Heart right ventricle (tissue), 16 donors: ENCODE results near the gene SPRED3. TPM values are rescaled to one million over a fixed set of nuclear protein-coding genes. Genes with fewer than 3 reads are reported as not detected.
"Not testable (repeated sequence)": the region's sequence is repeated elsewhere in the genome, so short reads cannot be mapped to it uniquely, and the experiment has no call there.

Experiments
- ATAC-seq, 8 donors: fragments of 200-7000 bp; cut with Tn5 transposase; one replicate each; pipeline ENCODE4 v1.9.1; 2020; ENCODE audit warnings: mild to moderate bottlenecking in 8 of 8, moderate library complexity in 8 of 8, moderate number of reproducible peaks in 1 of 8
- DNase-seq, 2 donors: peaks; one replicate each; pipeline ENCODE4 v3.0.0-alpha.2; 2020
- H3K27ac ChIP-seq, 10 donors: fragments of 200-600 bp; sonication (generic) in 2 of 10; one replicate each; pipeline versions ENCODE4 v1.5.0 to v1.8.0; 2020 to 2022; ENCODE audit warnings: mild to moderate bottlenecking in 3 of 10
- H3K27me3 ChIP-seq, 7 donors: fragments of 200-600 bp; one replicate each; pipeline ENCODE4 v1.8.0; 2021 to 2022; ENCODE audit warnings: mild to moderate bottlenecking in 2 of 7
- H3K36me3 ChIP-seq, 9 donors: fragments of 200-600 bp; sonication (generic) in 1 of 9; one replicate each; pipeline versions ENCODE4 v1.5.0 to v1.8.0; 2020 to 2022; ENCODE audit warnings: mild to moderate bottlenecking in 2 of 9
- H3K4me1 ChIP-seq, 9 donors: fragments of 200-600 bp; sonication (generic) in 1 of 9; one replicate each; pipeline versions ENCODE4 v1.5.0 to v1.8.0; 2020 to 2022; ENCODE audit warnings: mild to moderate bottlenecking in 4 of 9
- H3K4me3 ChIP-seq, 10 donors: fragments of 200-600 bp; sonication (generic) in 2 of 10; one replicate each; pipeline versions ENCODE4 v1.5.0 to v1.8.0; 2020 to 2022; ENCODE audit warnings: mild to moderate bottlenecking in 7 of 10, moderate library complexity in 2 of 10
- H3K9me3 ChIP-seq, 11 donors: fragments of 200-600 bp in 10 of 11; sonication (generic) in 2 of 11; one replicate each; pipeline versions ENCODE4 v1.5.0 to v1.8.0; 2013 to 2022; ENCODE audit warnings: mild to moderate bottlenecking in 2 of 11, control low read depth in 1 of 11, moderate library complexity in 1 of 11
- WGBS, 2 donors: extraction: QIAGEN DNeasy Blood & Tissue Kit; methylation state at CpG; one replicate each; pipeline ENCODE4 v1.1.7; 2013; ENCODE audit warnings: inconsistent platforms in 1 of 2; 5-methylcytosine and 5-hydroxymethylcytosine counted together
- intact Hi-C, 10 donors: fragments of 100-400 bp; cut with DNase I; formaldehyde crosslinking; loops; one replicate each; pipeline versions ENCODE4 v1.11.1 to v1.14.2; 2022
- polyA plus RNA-seq, 2 donors: library from polyadenylated mRNA; stranded (reverse); fragments of 200-250 nt; gene quantifications; one replicate each; pipeline ENCODE4 v1.2.3, GENCODE V29; 2013
- total RNA-seq, 10 donors: library from RNA; stranded (reverse); fragmentation: NEBNext Ultra II Directional in 3 of 10; extraction: Animal tissue kit (Norgen Biotek cat#: 25700) in 3 of 10; gene quantifications; one replicate each; pipeline versions ENCODE4 v1.2.1 to v1.2.4, GENCODE V29; 2021 to 2023
- TF ChIP-seq, protein P1 (sequence below), 9 donors: fragments of 200-600 bp; sonication (generic) in 2 of 9; IDR thresholded peaks; one replicate each; pipeline versions ENCODE4 v1.5.0 to v1.8.0; 2021 to 2022; ENCODE audit warnings: antibody characterized with exemption in 9 of 9, mild to moderate bottlenecking in 5 of 9, moderate library complexity in 1 of 9
- donor health status: Arrhythmogenic right ventricular cardiomyopathy.
- donor health status: ischemic (EF 13 %, LVEDD 7.1; RV severe dilation, severe dysfunction).
- donor health status: healthy with polysubstance abuse.
- donor health status: DM: no; HTN: yes; CAD: no.
- donor health status: DM: no; HTN: no; CAD: no.
- donor health status: ischemic (EF 25% LVEDD 6.9; RV normal size, moderate dysfunction).
- donor health status: ischemic (EF 25% LVEDD 5.7; RV mildly dilated, moderate dysfunction).
- donor health status: healthy.
- donor health status: DM: yes; HTN: yes; CAD: no.
- donor health status: Ischemic cardiomyopathy.
- donor health status: ischemic (EF 35%, LVEDD 5.7; RV mildly dilated, moderate dysfunction).
- donor health status: nonischemic (EF 11% LVEDD 7.7; RV severe dilation, severe dysfunction).
- donor health status: DM: yes; HTN: yes; CAD: no.
- donor health status: PGD.
- donor health status: ischemic (EF 29% LVEDD 5.4; RV normal size, mild dysfunction).
- donor health status: nonischemic (EF 23%, LVEDD 6.1; RV moderate dilation, normal function).

Gene SPRED3
- total and polyA plus RNA-seq, 12 donors: 0.17 to 1.7 (median 0.54) TPM

- WGBS, 2 donors: 83 to 84% methylated on average over 13 of the region's 13 CpGs
Measured at GRCh38 chr19:38411041-38411712, 22.7 kb downstream of the SPRED3 start.

GRCh38 chr19:38411898-38412297 is 23.4 kb downstream of the SPRED3 start:
- DNase-seq, H3K4me3 ChIP-seq, intact Hi-C loops, ATAC-seq, H3K4me1 ChIP-seq, H3K9me3 ChIP-seq, H3K27me3 ChIP-seq, H3K27ac ChIP-seq: not testable (repeated sequence)
- 92% methylated on average over 5 of the region's 5 CpGs for WGBS, 2 donors
- H3K36me3 ChIP-seq: peaks cover 0 to 53% (median 4%) of the 10 kb centered on the region in 9 donors

More at GRCh38 chr19:38411041-38411712, 22.7 kb downstream of the SPRED3 start:
- intact Hi-C loops: no loop called here
- ATAC-seq (peak in 1 of 8 donors; percentile 35), DNase-seq (no peak)
- Histone ChIP-seq H3K27ac (no peak overlapping the region), H3K27me3 (peaks cover 0 to 4% (median 0%) of the 10 kb centered on the region in 7 donors), H3K4me3 (no peak overlapping the region), H3K9me3 (no peaks in the 10 kb centered on the region), H3K36me3 (peaks cover 0 to 60% (median 7%) of the 10 kb centered on the region in 9 donors), H3K4me1 (no peaks in the 10 kb centered on the region)
- TF ChIP-seq, protein P1, sequence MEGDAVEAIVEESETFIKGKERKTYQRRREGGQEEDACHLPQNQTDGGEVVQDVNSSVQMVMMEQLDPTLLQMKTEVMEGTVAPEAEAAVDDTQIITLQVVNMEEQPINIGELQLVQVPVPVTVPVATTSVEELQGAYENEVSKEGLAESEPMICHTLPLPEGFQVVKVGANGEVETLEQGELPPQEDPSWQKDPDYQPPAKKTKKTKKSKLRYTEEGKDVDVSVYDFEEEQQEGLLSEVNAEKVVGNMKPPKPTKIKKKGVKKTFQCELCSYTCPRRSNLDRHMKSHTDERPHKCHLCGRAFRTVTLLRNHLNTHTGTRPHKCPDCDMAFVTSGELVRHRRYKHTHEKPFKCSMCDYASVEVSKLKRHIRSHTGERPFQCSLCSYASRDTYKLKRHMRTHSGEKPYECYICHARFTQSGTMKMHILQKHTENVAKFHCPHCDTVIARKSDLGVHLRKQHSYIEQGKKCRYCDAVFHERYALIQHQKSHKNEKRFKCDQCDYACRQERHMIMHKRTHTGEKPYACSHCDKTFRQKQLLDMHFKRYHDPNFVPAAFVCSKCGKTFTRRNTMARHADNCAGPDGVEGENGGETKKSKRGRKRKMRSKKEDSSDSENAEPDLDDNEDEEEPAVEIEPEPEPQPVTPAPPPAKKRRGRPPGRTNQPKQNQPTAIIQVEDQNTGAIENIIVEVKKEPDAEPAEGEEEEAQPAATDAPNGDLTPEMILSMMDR (IDR thresholded peaks at IDR 0.05): no peak

DNA sequence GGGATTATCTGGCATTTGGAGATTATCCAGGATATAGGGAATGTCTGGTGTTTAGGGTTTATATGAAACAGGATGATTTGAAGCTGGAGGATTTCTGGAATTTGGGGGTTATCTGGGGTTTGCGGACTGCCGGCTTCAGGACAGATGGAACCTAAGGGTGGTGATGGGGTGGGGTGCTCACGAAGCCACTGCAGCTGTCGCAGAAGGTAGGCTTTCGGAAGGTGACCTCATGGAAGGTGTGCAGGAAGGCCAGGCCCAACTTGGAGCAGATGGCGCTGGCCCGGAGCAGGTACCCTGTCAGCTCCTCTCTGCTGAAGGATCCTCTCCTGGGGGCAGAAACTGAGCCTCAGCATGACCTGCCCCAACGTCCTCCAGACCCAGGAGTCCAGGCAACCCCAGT is 24.0 kb downstream of the SPRED3 start:
- Histone ChIP-seq H3K27me3 (peaks cover 0 to 4% (median 0%) of the 10 kb centered on the region in 7 donors), H3K9me3 (no peaks in the 10 kb centered on the region), H3K27ac (no peak overlapping the region), H3K4me3 (no peak overlapping the region), H3K36me3 (peaks cover 0 to 48% (median 0%) of the 10 kb centered on the region in 9 donors), H3K4me1 (peaks cover 0 to 4% (median 1%) of the 10 kb centered on the region in 9 donors)
- DNase-seq: no peak
- intact Hi-C loops: no loop called here
- 87 to 89% methylated on average over 8 of the region's 8 CpGs for WGBS, 2 donors
- TF ChIP-seq, protein P1 (IDR thresholded peaks at IDR 0.05): no peak
- ATAC-seq: no peak

DNA sequence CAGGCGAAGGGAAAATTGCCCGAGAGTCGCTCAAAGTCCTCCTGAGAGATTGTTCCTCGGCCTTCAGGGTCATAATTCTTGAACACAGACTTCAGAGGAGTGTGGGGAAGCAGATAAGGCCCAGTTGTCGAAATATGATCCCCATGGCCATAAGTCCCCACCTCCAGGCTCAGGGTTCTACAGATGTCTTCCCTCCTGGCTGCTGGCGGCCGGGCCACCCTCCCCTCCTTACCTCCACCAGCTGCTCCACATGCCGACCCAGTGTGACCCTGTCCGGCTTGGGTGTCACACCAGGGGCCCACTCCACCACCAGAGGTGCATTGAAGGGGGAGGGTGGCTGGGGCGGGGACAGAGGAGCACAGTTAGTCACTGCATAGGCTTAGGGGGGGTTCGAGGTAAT is 24.5 kb downstream of the SPRED3 start:
- no peak overlapping the region for H3K27ac ChIP-seq
- H3K4me3 ChIP-seq: no peak overlapping the region
- peaks cover 0 to 7% (median 2%) of the 10 kb centered on the region in 7 donors for H3K27me3 ChIP-seq
- no peaks in the 10 kb centered on the region for H3K9me3 ChIP-seq
- TF ChIP-seq, protein P1 (IDR thresholded peaks at IDR 0.05): no peak
- 68 to 78% methylated on average over 11 of the region's 11 CpGs for WGBS, 2 donors
- no peak for DNase-seq
- H3K36me3 ChIP-seq: peaks cover 0 to 46% (median 0%) of the 10 kb centered on the region in 9 donors
- peaks cover 0 to 8% (median 6%) of the 10 kb centered on the region in 9 donors for H3K4me1 ChIP-seq
- ATAC-seq: no peak
- intact Hi-C loops: no loop called here

DNA sequence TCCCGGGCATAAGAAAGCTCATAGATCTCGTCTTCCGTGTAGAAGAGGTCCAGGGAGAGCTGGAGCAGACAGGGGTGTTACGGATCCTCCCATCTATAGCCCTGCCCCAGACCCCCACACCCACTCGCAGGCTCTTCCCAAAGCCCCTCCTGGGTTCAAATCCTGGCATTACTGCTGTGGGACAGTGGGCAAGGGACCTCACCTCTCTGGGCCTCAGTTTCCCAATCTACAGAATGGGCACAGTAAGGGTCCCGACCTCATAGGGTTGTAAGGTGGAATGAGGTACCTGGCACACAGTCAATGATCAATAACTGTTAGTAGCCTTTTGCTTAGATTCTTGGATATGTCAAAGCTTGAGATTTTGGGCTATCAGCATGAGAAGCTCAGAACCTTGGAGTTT is 24.9 kb downstream of the SPRED3 start:
- intact Hi-C loops: no loop called here
- peaks cover 0 to 12% (median 5%) of the 10 kb centered on the region in 7 donors for H3K27me3 ChIP-seq
- WGBS, 2 donors: 87 to 89% methylated on average over 6 of the region's 6 CpGs
- DNase-seq (no peak), ATAC-seq (no peak)
- TF ChIP-seq, protein P1 (IDR thresholded peaks at IDR 0.05): no peak
- H3K4me1 ChIP-seq: peaks cover 0 to 13% (median 11%) of the 10 kb centered on the region in 9 donors
- H3K9me3 ChIP-seq: no peaks in the 10 kb centered on the region
- no peak overlapping the region for H3K4me3 ChIP-seq
- peaks cover 0 to 41% (median 0%) of the 10 kb centered on the region in 9 donors for H3K36me3 ChIP-seq
- H3K27ac ChIP-seq: no peak overlapping the region
